ENCODE data around the gene SLIT3.

- TF ChIP-seq CTCF (IDR thresholded peaks at IDR 0.05) (no peak), POLR2AphosphoS5 (IDR thresholded peaks at IDR 0.05) (no peak)
These were observed 4.4 kb upstream of the SLIT3 start for GRCh38 chr5:169305366-169305765.

All from suprapubic skin (tissue), 3 donors.